ENCODE data around the gene SOX1. TPM values are rescaled to one million over a fixed set of nuclear protein-coding genes. Genes with fewer than 3 reads are reported as not detected.

The SOX1 gene
- total and polyA plus RNA-seq, 10 of the 15 experiments (the other 5 are each of a cell fraction or from before 2014, with no cell fraction given), result not detected

DNA sequence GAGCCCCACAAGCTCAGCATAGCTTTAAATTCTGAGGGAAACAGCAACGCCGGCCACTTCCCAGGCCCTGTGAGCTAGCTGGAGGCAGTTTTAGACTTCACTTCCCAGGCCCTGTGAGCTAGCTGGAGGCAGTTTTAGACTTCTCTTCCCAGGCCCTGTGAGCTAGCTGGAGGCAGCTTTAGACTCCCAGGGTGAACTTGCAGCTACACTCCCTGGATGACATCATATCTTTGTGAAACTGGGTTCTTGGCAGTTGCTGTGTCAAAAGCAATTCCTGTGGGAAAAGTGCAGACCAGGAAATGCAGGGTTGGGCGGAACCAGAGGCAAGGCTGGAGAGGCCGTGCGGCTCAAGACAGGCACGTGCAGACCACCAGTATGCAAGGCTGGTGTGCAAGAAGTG lies 12.7 kb downstream of the SOX1 start:
- Histone ChIP-seq H2AFZ (ENCODE audit: control insufficient read depth, low read depth, low read length) (no peak overlapping the region), H3K4me2 (ENCODE audit: control insufficient read depth, insufficient read depth) (no peak overlapping the region), H3K79me2 (ENCODE audit: control insufficient read depth, insufficient read depth, low read length) (no peaks in the 10 kb centered on the region), H3K27me3 (replicated peaks in 1 of 2; ENCODE audit: control insufficient read depth in 2 of 2, insufficient read depth in 2 of 2, low read length in 1 of 2) (no peaks in the 10 kb centered on the region), H3K4me3 (no peak overlapping the region), H3K9me3 (replicated peaks; ENCODE audit: control insufficient read depth, insufficient read depth, low read length) (no peaks in the 10 kb centered on the region), H3K9ac (ENCODE audit: control insufficient read depth, insufficient read depth, low read length) (no peak overlapping the region), H3K36me3 (ENCODE audit: control insufficient read depth in 2 of 2, insufficient read depth in 2 of 2, low read length in 1 of 2) (no peaks in the 10 kb centered on the region), H4K20me1 (ENCODE audit: control insufficient read depth, insufficient read depth) (no peaks in the 10 kb centered on the region), H3K27ac (ENCODE audit: control insufficient read depth, insufficient read depth) (no peak overlapping the region), H3K4me1 (ENCODE audit: control insufficient read depth, insufficient read depth, low read length) (no peaks in the 10 kb centered on the region)
- TF ChIP-seq, protein P1, sequence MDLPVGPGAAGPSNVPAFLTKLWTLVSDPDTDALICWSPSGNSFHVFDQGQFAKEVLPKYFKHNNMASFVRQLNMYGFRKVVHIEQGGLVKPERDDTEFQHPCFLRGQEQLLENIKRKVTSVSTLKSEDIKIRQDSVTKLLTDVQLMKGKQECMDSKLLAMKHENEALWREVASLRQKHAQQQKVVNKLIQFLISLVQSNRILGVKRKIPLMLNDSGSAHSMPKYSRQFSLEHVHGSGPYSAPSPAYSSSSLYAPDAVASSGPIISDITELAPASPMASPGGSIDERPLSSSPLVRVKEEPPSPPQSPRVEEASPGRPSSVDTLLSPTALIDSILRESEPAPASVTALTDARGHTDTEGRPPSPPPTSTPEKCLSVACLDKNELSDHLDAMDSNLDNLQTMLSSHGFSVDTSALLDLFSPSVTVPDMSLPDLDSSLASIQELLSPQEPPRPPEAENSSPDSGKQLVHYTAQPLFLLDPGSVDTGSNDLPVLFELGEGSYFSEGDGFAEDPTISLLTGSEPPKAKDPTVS (IDR thresholded peaks at IDR 0.05; ENCODE audit: low read depth, low read length), result no peak
- TF ChIP-seq CEBPB (IDR thresholded peaks at IDR 0.05; ENCODE audit: borderline replicate concordance in 1 of 2, low read depth in 2 of 2, low read length in 2 of 2) (no peak), TCF12 (IDR thresholded peaks at IDR 0.05; ENCODE audit: low read depth, low read length) (no peak), MEF2B (IDR thresholded peaks at IDR 0.05; ENCODE audit: partially characterized antibody, poor library complexity, severe bottlenecking) (no peak), GATAD2B (conservative IDR thresholded peaks at IDR 0.05; ENCODE audit: low read depth) (no peak), EP300 (IDR thresholded peaks at IDR 0.05; ENCODE audit: borderline replicate concordance in 1 of 2, control insufficient read depth in 1 of 2, low read depth in 2 of 2, low read length in 2 of 2) (no peak), MTA2 (IDR thresholded peaks at IDR 0.05; ENCODE audit: low read depth) (no peak), TAF1 (IDR thresholded peaks at IDR 0.05; ENCODE audit: borderline replicate concordance, low read depth, low read length) (no peak), KLF5 (IDR thresholded peaks at IDR 0.05; ENCODE audit: partially characterized antibody) (no peak), PAX5 (IDR thresholded peaks at IDR 0.05; ENCODE audit: borderline replicate concordance, low read depth, low read length) (no peak), HDAC6 (IDR thresholded peaks at IDR 0.05; ENCODE audit: unreplicated experiment) (no peak), STAT1 (conservative IDR thresholded peaks at IDR 0.05) (no peak), CHD1 (IDR thresholded peaks at IDR 0.05; ENCODE audit: low read depth, low read length) (no peak), FOXM1 (IDR thresholded peaks at IDR 0.05; ENCODE audit: low read depth, low read length) (no peak)
- TF ChIP-seq, protein P2, sequence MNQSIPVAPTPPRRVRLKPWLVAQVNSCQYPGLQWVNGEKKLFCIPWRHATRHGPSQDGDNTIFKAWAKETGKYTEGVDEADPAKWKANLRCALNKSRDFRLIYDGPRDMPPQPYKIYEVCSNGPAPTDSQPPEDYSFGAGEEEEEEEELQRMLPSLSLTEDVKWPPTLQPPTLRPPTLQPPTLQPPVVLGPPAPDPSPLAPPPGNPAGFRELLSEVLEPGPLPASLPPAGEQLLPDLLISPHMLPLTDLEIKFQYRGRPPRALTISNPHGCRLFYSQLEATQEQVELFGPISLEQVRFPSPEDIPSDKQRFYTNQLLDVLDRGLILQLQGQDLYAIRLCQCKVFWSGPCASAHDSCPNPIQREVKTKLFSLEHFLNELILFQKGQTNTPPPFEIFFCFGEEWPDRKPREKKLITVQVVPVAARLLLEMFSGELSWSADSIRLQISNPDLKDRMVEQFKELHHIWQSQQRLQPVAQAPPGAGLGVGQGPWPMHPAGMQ (IDR thresholded peaks at IDR 0.05; ENCODE audit: borderline replicate concordance), result no peak
- TF ChIP-seq, protein P3, sequence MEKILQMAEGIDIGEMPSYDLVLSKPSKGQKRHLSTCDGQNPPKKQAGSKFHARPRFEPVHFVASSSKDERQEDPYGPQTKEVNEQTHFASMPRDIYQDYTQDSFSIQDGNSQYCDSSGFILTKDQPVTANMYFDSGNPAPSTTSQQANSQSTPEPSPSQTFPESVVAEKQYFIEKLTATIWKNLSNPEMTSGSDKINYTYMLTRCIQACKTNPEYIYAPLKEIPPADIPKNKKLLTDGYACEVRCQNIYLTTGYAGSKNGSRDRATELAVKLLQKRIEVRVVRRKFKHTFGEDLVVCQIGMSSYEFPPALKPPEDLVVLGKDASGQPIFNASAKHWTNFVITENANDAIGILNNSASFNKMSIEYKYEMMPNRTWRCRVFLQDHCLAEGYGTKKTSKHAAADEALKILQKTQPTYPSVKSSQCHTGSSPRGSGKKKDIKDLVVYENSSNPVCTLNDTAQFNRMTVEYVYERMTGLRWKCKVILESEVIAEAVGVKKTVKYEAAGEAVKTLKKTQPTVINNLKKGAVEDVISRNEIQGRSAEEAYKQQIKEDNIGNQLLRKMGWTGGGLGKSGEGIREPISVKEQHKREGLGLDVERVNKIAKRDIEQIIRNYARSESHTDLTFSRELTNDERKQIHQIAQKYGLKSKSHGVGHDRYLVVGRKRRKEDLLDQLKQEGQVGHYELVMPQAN (conservative IDR thresholded peaks at IDR 0.05), result no peak
- TF ChIP-seq, protein P4, sequence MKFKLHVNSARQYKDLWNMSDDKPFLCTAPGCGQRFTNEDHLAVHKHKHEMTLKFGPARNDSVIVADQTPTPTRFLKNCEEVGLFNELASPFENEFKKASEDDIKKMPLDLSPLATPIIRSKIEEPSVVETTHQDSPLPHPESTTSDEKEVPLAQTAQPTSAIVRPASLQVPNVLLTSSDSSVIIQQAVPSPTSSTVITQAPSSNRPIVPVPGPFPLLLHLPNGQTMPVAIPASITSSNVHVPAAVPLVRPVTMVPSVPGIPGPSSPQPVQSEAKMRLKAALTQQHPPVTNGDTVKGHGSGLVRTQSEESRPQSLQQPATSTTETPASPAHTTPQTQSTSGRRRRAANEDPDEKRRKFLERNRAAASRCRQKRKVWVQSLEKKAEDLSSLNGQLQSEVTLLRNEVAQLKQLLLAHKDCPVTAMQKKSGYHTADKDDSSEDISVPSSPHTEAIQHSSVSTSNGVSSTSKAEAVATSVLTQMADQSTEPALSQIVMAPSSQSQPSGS (IDR thresholded peaks at IDR 0.05; ENCODE audit: low read length), result no peak
- no peak for FAIRE-seq
- no peak for ATAC-seq
- SMC1A ChIA-PET (ENCODE audit: uncharacterized antibody, unreplicated experiment), result no interaction called here
- POLR2A ChIA-PET, result no interaction called here
- BruUV-seq (replicated peaks), result no TSS peak
- CTCF ChIA-PET, result no interaction called here
- in situ Hi-C loops (cut with MboI), result loop anchor here (25.0 kb wide), 1 partner anchor 533 kb away; no protein-coding TSS in a partner anchor
- 42% methylated on average over 6 of the region's 6 CpGs for WGBS (ENCODE audit: insufficient coverage, insufficient replicate concordance, low lambda C conversion rate, missing lambda C conversion rate)
- DNase-seq (ENCODE audit: low read depth, low spot score), result no peak
- intact Hi-C loops (cut with micrococcal nuclease; ENCODE audit: unreplicated experiment), result no loop called here
- RAD21 ChIA-PET (ENCODE audit: unreplicated experiment), result no interaction called here
